ENCODE results near the gene SLC50A1.
"Not testable (repeated sequence)": the region's sequence is repeated elsewhere in the genome, so short reads cannot be mapped to it uniquely, and the experiment has no call there.

SLC50A1 gene

GRCh38 chr1:155141749-155142148 lies 6.1 kb downstream of the SLC50A1 start:
- TF ChIP-seq CTCF (IDR thresholded peaks at IDR 0.05; ENCODE audit: low read length, missing control alignments), result no peak
- no peak overlapping the region for H3K4me3 ChIP-seq (replicated peaks; ENCODE audit: low read depth, low read length)
- no peak for DNase-seq (ENCODE audit: low read depth)

- TF ChIP-seq CTCF (IDR thresholded peaks at IDR 0.05; ENCODE audit: low read length, missing control alignments), result peak; percentile 5
These were observed 9.8 kb downstream of the SLC50A1 start for GRCh38 chr1:155145491-155145890.

DNA sequence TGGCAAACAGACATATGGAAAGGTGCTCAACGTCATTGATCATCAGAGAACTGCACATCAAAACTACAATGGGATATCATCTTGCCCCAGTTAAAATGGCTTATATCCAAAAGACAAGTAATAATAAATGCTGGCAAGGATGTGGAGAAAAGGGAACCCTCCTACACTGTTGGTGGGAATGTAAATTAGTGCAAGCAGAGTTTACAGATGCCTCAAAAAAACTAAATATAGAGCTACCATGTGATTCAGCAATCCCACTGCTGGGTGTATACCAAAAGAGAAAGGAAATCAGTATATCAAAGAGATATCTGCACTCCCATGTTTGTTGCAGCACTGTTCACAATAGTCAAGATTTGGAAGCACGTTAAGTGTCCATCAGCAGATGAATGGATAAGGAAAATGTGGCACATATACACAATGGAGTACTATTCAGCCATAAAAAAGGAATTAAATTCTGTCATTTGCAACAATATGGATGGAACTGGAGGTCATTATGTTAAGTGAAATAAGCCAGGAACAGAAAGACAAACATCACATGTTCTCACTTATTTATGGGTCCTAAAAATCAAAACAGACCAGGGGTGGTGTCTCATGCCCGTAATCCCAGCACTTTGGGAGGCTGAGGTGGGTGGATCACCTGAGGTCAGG lies 20.5 kb downstream of the SLC50A1 start:
- DNase-seq (ENCODE audit: low read depth); H3K4me3 ChIP-seq (replicated peaks; ENCODE audit: low read depth, low read length): not testable (repeated sequence)

More at GRCh38 chr1:155145491-155145890, 9.8 kb downstream of the SLC50A1 start:
- no peak for DNase-seq (ENCODE audit: low read depth)
- no peak overlapping the region for H3K4me3 ChIP-seq (replicated peaks; ENCODE audit: low read depth, low read length)

- TF ChIP-seq CTCF (IDR thresholded peaks at IDR 0.05; ENCODE audit: low read length, missing control alignments), result no peak
- DNase-seq (ENCODE audit: low read depth), result no peak
- no peak overlapping the region for H3K4me3 ChIP-seq (replicated peaks; ENCODE audit: low read depth, low read length)
These were observed 23.3 kb downstream of the SLC50A1 start for GRCh38 chr1:155158991-155159390.

DNA sequence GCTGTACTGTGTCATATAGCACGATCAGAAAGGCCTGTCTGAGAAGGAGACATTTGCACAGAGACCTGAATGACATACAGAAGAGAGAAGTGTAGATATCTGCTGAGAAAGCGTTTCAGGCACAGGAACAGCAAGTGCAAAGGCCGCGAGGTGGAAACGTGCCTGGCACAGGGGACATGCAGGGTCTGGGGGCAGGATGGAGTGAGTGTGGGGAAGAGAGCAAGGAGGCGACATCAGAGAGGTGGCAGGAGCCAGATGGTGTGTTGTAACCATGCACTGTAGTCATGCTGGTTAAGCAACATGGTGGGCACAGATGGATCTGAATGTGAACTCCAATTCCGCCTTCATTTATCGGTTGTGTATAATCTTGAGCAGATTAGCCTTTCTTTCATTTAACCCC lies 24.5 kb downstream of the SLC50A1 start:
- DNase-seq (ENCODE audit: low read depth), result no peak
- no peak overlapping the region for H3K4me3 ChIP-seq (replicated peaks; ENCODE audit: low read depth, low read length)
- no peak for TF ChIP-seq CTCF (IDR thresholded peaks at IDR 0.05; ENCODE audit: low read length, missing control alignments)

- not testable (repeated sequence) for DNase-seq (ENCODE audit: low read depth)
These were observed 27.0 kb downstream of the SLC50A1 start for GRCh38 chr1:155162631-155163030.

DNA sequence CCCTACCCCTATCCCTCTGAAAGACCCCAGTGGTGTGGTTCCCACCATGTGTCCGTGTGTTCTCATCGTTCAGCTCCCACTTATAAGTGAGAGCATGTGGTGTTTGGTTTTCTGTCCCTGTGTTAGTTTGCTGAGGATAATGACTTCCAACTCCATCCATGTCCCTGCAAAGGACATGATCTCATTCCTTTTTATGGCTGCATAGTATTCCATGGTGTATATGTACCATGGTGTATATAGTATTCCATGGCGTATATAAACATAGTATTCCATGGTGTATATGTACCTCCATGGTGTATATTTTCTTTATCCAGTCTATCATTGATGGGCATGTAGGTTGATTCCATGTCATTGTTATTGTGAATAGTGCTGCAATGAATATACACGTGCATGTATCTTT lies 28.1 kb downstream of the SLC50A1 start:
- DNase-seq (ENCODE audit: low read depth); H3K4me3 ChIP-seq (replicated peaks; ENCODE audit: low read depth, low read length): not testable (repeated sequence)

More at GRCh38 chr1:155162631-155163030, 27.0 kb downstream of the SLC50A1 start:
- H3K4me3 ChIP-seq (replicated peaks; ENCODE audit: low read depth, low read length), result not testable (repeated sequence)

GRCh38 chr1:155164625-155165024 lies 29.0 kb downstream of the SLC50A1 start:
- not testable (repeated sequence) for H3K4me3 ChIP-seq (replicated peaks; ENCODE audit: low read depth, low read length); DNase-seq (ENCODE audit: low read depth)

GRCh38 chr1:155166051-155166470 lies 30.4 kb downstream of the SLC50A1 start:
- DNase-seq (ENCODE audit: low read depth), result no peak
- TF ChIP-seq CTCF (IDR thresholded peaks at IDR 0.05; ENCODE audit: low read length, missing control alignments), result no peak
- no peak overlapping the region for H3K4me3 ChIP-seq (replicated peaks; ENCODE audit: low read depth, low read length)
